ENCODE results near the gene RBBP7. TPM values are rescaled to one million over a fixed set of nuclear protein-coding genes. Genes with fewer than 3 reads are reported as not detected.
A peak's percentile ranks its signal among the peaks of the same experiment; 100 is the strongest.

The RBBP7 gene
- total RNA-seq, 4 donors from 2014 or later, result 47.7 to 82.6 (median 59.1) TPM

DNA sequence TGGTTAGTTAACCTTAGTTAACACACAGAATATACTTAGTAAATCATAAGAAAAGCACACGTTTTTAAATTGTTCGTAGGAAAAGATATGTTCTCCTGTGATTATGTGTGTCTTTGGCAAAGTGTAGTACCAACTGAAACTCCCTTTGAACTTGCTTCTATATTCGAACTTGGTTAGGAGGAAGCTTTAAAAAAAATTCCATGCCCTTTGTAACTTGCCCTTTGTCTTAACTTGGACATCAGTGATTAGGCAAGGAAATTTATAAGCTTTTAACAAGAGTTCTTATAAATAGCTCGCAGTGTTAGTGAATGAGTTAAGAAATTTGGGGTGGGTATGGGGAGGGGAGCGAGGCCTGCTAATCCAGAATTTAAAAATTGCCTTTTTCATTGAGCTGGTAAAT lies 50.5 kb downstream of the RBBP7 start:
- DNase-seq (ENCODE audit: low spot score in 2 of 2), result no peak
- no peak overlapping the region for H3K4me3 ChIP-seq (ENCODE audit: low read depth, poor library complexity, severe bottlenecking)
- WGBS, 2 donors, result 76 to 84% methylated on average over 5 of the region's 5 CpGs
- intact Hi-C loops (cut with DNase I; ENCODE audit: low total_unique reads), result no loop called here
- TF ChIP-seq, protein P1, sequence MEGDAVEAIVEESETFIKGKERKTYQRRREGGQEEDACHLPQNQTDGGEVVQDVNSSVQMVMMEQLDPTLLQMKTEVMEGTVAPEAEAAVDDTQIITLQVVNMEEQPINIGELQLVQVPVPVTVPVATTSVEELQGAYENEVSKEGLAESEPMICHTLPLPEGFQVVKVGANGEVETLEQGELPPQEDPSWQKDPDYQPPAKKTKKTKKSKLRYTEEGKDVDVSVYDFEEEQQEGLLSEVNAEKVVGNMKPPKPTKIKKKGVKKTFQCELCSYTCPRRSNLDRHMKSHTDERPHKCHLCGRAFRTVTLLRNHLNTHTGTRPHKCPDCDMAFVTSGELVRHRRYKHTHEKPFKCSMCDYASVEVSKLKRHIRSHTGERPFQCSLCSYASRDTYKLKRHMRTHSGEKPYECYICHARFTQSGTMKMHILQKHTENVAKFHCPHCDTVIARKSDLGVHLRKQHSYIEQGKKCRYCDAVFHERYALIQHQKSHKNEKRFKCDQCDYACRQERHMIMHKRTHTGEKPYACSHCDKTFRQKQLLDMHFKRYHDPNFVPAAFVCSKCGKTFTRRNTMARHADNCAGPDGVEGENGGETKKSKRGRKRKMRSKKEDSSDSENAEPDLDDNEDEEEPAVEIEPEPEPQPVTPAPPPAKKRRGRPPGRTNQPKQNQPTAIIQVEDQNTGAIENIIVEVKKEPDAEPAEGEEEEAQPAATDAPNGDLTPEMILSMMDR (IDR thresholded peaks at IDR 0.05), result no peak
- TF ChIP-seq POLR2A (IDR thresholded peaks at IDR 0.05), result no peak

DNA sequence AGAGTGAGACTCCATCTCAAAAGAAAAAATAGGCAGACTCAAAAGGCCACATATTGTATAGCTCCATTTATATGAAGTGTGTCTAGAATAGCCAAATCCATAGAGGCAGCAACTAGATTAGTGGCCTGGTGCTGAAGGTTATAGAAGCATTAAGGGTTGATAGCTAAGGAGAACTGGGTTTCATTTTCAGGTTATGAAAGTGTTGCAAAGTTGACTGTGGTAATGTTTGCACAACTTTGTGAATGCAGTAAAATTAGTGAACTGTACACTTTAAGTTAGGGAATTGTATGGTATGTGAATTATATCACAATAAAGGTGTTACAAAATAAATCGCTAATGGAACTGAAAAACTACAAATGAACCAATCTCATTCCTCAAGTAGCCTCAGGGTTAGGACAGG lies 55.6 kb downstream of the RBBP7 start:
- TF ChIP-seq POLR2A (IDR thresholded peaks at IDR 0.05), result no peak
- TF ChIP-seq, protein P1 (IDR thresholded peaks at IDR 0.05), result no peak
- no peak overlapping the region for H3K4me3 ChIP-seq (ENCODE audit: low read depth, poor library complexity, severe bottlenecking)
- WGBS, 2 donors, result 93 to 100% methylated on average over 1 of the region's 1 CpG
- intact Hi-C loops (cut with DNase I; ENCODE audit: low total_unique reads), result no loop called here
- DNase-seq (ENCODE audit: low spot score in 2 of 2), result no peak

DNA sequence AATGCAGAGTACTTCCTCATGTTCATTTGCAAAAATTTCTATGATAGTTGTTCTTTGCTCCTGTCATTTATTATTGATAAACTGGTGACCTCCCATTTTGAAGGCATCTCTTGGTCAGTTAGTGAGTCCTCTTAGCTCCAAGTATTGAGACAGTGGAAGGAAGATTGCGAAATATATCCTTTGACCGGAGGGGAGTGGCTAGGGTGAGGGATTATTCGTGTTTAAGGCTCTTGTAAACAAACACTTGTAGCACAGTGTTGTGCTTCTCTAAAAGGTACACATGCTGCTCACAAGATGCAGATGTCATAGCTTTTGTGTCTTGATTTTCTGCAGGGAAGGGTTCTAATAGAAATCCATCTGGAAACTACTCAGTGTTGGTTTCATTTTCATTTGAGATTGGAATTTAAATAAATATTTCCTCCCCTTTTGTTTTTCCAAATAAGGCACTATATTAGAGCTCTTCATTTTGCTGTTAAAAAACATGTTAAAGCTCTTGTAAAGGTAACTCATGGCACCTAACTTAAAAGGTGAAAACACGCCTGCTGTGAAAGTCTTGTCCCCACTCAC lies 62.1 kb downstream of the RBBP7 start:
- no peak overlapping the region for H3K4me3 ChIP-seq (ENCODE audit: low read depth, poor library complexity, severe bottlenecking)
- TF ChIP-seq, protein P1 (IDR thresholded peaks at IDR 0.05), result no peak
- TF ChIP-seq POLR2A (IDR thresholded peaks at IDR 0.05), result no peak
- peak in 1 of 2 donors; percentile 25 for DNase-seq (ENCODE audit: low spot score in 2 of 2)
- WGBS, 2 donors, result 35 to 51% methylated on average over 4 of the region's 4 CpGs
- intact Hi-C loops (cut with DNase I; ENCODE audit: low total_unique reads), result no loop called here

DNA sequence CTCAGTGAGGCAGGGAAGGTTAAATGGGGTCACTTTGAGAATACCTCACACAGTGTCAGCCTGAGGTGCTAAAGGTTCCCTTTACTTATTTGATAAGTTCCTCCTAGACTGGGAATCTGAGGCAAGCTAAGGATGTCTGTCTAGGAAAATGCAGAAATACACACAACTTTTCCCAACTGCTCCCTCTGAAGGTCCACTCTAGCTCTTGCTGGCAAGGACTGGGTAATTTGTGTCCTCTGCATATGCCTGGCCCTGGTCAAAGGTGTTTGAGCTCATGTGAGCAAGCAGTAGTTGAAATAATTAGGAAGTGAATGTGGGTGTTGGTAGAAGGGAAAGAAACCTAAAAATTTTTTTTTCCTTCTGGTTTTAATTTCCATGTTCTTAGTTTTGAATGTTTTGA lies 62.6 kb downstream of the RBBP7 start:
- no peak for DNase-seq (ENCODE audit: low spot score in 2 of 2)
- intact Hi-C loops (cut with DNase I; ENCODE audit: low total_unique reads), result no loop called here
- TF ChIP-seq, protein P1 (IDR thresholded peaks at IDR 0.05), result no peak
- no peak for TF ChIP-seq POLR2A (IDR thresholded peaks at IDR 0.05)
- no peak overlapping the region for H3K4me3 ChIP-seq (ENCODE audit: low read depth, poor library complexity, severe bottlenecking)

DNA sequence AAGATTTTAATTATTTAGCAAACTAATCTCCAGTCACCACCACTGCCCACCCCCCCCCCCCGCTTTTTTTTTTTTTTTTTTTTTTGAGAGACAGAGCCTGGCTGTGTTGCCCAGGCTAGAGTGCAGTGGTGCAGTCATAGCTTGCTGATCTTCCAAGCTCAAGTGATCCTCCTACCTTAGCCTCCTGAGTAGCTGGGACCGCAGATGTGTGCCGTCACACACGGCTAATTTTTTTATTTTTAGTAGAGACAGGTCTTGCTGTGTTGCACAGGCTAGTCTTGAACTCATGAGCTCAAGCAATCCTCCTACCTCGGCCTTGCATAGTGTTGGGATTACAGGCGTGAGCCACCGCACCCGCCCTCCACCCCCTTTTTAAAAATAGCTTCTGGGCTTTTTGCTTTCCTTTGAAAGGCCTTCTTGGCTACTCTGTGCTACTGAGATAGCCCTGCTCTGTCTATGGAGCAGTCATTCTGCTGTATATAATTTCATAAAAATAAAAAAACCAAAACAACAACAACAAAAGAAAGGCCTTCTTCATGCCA lies 65.2 kb downstream of the RBBP7 start:
- intact Hi-C loops (cut with DNase I; ENCODE audit: low total_unique reads), result no loop called here
- no peak overlapping the region for H3K4me3 ChIP-seq (ENCODE audit: low read depth, poor library complexity, severe bottlenecking)
- no peak for DNase-seq (ENCODE audit: low spot score in 2 of 2)
- WGBS, 2 donors, result 78 to 86% methylated on average over 8 of the region's 8 CpGs
- TF ChIP-seq, protein P1 (IDR thresholded peaks at IDR 0.05), result no peak
- TF ChIP-seq POLR2A (IDR thresholded peaks at IDR 0.05), result no peak

DNA sequence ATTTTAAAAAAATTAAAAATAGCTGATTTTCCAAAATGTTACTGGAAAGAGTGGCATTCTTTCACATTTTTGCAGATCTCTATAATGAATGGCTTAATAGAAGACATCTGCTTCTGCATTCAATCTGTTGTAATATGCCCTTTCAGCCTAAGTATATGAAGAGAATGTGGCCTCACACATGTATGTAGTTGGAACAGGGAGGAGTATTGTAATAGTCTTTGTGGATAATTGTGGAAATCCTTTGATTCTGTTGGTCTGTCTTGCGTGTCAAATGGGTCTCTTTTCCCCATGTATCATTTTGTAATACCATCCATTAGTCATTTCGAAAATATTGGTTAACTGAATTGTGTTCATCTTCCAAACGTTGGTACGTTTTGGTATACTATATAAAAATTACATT lies 72.3 kb downstream of the RBBP7 start:
- DNase-seq (ENCODE audit: low spot score in 2 of 2), result no peak
- TF ChIP-seq, protein P1 (IDR thresholded peaks at IDR 0.05), result no peak
- TF ChIP-seq POLR2A (IDR thresholded peaks at IDR 0.05), result no peak
- 74 to 78% methylated on average over 4 of the region's 4 CpGs for WGBS, 2 donors
- intact Hi-C loops (cut with DNase I; ENCODE audit: low total_unique reads), result no loop called here
- H3K4me3 ChIP-seq (ENCODE audit: low read depth, poor library complexity, severe bottlenecking), result no peak overlapping the region
